ENCODE results near the gene SPTBN4. TPM values are rescaled to one million over a fixed set of nuclear protein-coding genes. Genes with fewer than 3 reads are reported as not detected.

The SPTBN4 gene
- under 1 TPM; 0.39 to 0.40 TPM for total RNA-seq

DNA sequence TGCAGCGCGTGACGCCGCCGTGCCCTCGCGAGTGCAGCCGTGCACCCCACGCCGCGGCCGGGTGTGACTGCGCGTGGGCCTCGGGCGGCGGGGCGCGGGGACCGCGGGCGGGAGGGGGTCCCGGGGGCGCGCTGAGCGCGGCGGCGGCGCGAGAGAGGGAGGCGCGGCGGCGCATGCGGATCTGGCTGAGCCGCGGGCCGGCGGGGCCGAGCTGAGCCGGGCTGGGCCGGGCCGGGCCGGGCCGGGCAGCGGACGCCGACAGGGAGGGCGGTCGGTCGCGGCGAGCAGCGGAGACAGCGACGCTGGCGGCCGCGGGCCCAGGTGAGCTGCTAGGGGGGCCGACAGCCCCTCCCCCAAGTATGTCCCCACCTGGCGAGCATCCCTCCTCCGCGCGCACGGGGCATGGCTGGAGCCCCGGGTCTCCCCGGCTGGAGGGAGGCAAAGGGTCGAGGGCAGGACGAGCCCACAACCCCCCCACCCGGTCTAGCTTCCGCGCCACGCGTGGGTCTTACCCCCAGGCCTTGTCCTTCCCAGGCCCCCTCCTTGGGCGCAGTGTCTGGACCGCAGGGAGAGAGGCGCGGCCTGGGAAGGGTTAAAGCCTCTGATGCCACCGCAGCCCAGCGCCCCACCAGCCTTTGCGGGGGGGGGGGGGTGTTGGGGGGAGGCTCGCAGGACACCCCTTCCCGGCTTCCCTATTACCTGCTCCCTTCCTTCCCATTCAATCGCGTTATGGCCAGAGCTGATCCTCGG lies at the start of gene SPTBN4:
Gene SPTBN4 (plus strand): TSS at position 17 of the 750 bp plus-strand sequence. CDS start 5,621 bp downstream, outside the sequence.
- Mint-ChIP-seq H3K27me3 (peaks cover 21% of the 10 kb centered on the region), H3K4me1 (peaks cover 22% of the 10 kb centered on the region), H3K9me3 (no peaks in the 10 kb centered on the region)

DNA sequence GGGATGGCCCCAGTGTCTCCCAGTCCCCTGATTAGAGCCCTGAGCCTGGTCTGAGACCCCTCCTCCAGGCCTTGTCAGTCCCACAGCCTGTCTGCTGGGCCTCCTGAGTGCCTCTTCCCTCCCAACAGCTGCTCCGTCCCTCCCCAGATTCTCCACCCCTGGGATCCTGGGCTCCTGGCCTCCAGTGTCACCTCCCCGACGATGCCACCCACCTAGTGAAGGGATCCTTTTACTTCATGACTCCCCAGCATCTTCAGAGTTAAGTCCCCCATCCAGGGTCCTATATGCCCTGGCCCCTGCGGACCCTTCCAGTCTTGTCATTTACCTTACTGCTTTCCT lies 49.2 kb upstream of the SPTBN4 start:
- POLR2A ChIA-PET = interaction anchor here (3.1 kb wide), 1 partner anchor 14 kb away, joined by 12 read pairs; no protein-coding TSS in a partner anchor
- H3K4me3 Mint-ChIP-seq = no peak overlapping the region
- H3K36me3 Mint-ChIP-seq = no peaks in the 10 kb centered on the region

More for the DNA sequence above, at the start of gene SPTBN4:
- Mint-ChIP-seq H3K27ac (peak within 1 kb of the TSS; percentile 28), H3K4me3 (peak within 1 kb of the TSS; percentile 73), H3K36me3 (no peaks in the 10 kb centered on the region)
- no peak for ATAC-seq (ENCODE audit: low read depth)
- POLR2A ChIA-PET = no interaction called here
- DNase-seq = peak; percentile 45

DNA sequence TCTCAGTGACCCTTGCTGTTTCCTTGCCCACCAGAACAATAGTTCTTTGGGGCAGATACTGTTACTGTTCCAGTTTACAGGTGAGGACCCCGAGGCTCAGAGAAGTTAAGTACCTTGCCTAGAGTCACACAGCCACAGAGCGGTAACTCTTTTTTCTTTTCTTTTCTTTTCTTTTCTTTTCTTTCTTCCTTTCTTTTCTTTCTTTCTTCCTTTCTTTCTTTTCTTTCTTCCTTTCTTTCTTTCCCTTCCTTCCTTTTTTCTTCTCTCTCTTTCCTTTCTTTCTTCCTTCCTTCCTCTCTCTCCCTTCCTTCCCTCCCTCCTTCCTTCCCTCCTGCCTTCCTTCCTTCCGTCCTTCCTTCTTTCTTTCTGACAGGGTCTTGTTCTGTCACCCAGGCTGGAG lies 48.8 kb upstream of the SPTBN4 start:
- peak overlapping the region; percentile 27 for H3K27ac Mint-ChIP-seq
- POLR2A ChIA-PET = interaction anchor here (3.1 kb wide), 1 partner anchor 15 kb away, joined by 12 read pairs; no protein-coding TSS in a partner anchor

More for the DNA sequence above, 49.2 kb upstream of the SPTBN4 start:
- no peaks in the 10 kb centered on the region for H3K9me3 Mint-ChIP-seq
- H3K27ac Mint-ChIP-seq = peak overlapping the region; percentile 27
- H3K4me1 Mint-ChIP-seq = peaks cover 37% of the 10 kb centered on the region
- DNase-seq (no peak), ATAC-seq (ENCODE audit: low read depth) (no peak)
- peaks cover 2% of the 10 kb centered on the region for H3K27me3 Mint-ChIP-seq

GRCh38 chr19:40419066-40419612 lies 47.7 kb upstream of the SPTBN4 start:
- peaks cover 32% of the 10 kb centered on the region for H3K4me1 Mint-ChIP-seq
- peak overlapping the region; percentile 54 for H3K27ac Mint-ChIP-seq
- H3K4me3 Mint-ChIP-seq = no peak overlapping the region

More for the DNA sequence above, 48.8 kb upstream of the SPTBN4 start:
- Mint-ChIP-seq H3K27me3 (peaks cover 2% of the 10 kb centered on the region), H3K4me1 (peaks cover 37% of the 10 kb centered on the region), H3K9me3 (no peaks in the 10 kb centered on the region), H3K36me3 (no peaks in the 10 kb centered on the region), H3K4me3 (no peak overlapping the region)
- no peak for DNase-seq
- no peak for ATAC-seq (ENCODE audit: low read depth)

DNA sequence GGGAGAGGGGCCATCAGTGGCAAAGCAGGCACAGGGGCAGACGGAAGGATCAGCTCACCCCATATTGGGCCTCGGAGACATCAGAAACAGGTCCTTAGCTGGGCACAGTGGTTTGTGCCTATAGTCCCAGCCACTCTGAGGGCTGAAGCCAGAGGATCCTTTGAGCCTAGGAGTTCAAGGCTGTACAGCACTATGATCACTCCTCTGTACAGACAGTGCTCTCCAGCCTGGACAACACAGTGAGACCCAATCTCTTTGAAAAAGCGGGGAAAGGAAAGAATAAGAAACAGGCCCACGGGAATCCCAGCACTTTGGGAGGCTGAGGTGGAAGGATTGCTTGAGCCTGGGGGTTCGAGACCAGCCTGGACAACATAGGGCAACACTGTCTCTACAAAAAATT lies 47.0 kb upstream of the SPTBN4 start:
- peak overlapping the region; percentile 44 for H3K4me3 Mint-ChIP-seq
- no peaks in the 10 kb centered on the region for H3K9me3 Mint-ChIP-seq
- H3K4me1 Mint-ChIP-seq = peaks cover 36% of the 10 kb centered on the region
- no peak overlapping the region for H3K27ac Mint-ChIP-seq
- ATAC-seq (ENCODE audit: low read depth) (no peak), DNase-seq (no peak)
- H3K36me3 Mint-ChIP-seq = peaks cover 1% of the 10 kb centered on the region
- POLR2A ChIA-PET = interaction anchor here (0.9 to 3.8 kb wide), 7 partner anchors 10 to 114 kb away, joined by 3 to 35 read pairs (median 9); partner anchors contain the start of genes BLVRB, C19orf47, PLD3 and SERTAD3
- H3K27me3 Mint-ChIP-seq = peaks cover 2% of the 10 kb centered on the region

More at GRCh38 chr19:40419066-40419612, 47.7 kb upstream of the SPTBN4 start:
- no peaks in the 10 kb centered on the region for H3K9me3 Mint-ChIP-seq
- no peak for ATAC-seq (ENCODE audit: low read depth)
- peaks cover 2% of the 10 kb centered on the region for H3K27me3 Mint-ChIP-seq
- POLR2A ChIA-PET = interaction anchor here (3.8 kb wide), 1 partner anchor 24 kb away, joined by 35 read pairs; the partner anchor contains the start of gene SERTAD3
- DNase-seq = no peak
- no peaks in the 10 kb centered on the region for H3K36me3 Mint-ChIP-seq

- peaks cover 34% of the 10 kb centered on the region for H3K4me1 Mint-ChIP-seq
- H3K27me3 Mint-ChIP-seq = peaks cover 2% of the 10 kb centered on the region
- POLR2A ChIA-PET = interaction anchor here (0.7 to 3.8 kb wide), 16 partner anchors 8 to 115 kb away, joined by 3 to 35 read pairs (median 5); partner anchors contain the start of genes BLVRB, C19orf47, PLD3 and SERTAD3
- H3K36me3 Mint-ChIP-seq = peaks cover 1% of the 10 kb centered on the region
- no peaks in the 10 kb centered on the region for H3K9me3 Mint-ChIP-seq
- H3K4me3 Mint-ChIP-seq = peak overlapping the region; percentile 80
- no peak for ATAC-seq (ENCODE audit: low read depth)
- H3K27ac Mint-ChIP-seq = peak overlapping the region; percentile 92
- no peak for DNase-seq
These were observed 46.4 kb upstream of the SPTBN4 start for GRCh38 chr19:40420451-40420765.

DNA sequence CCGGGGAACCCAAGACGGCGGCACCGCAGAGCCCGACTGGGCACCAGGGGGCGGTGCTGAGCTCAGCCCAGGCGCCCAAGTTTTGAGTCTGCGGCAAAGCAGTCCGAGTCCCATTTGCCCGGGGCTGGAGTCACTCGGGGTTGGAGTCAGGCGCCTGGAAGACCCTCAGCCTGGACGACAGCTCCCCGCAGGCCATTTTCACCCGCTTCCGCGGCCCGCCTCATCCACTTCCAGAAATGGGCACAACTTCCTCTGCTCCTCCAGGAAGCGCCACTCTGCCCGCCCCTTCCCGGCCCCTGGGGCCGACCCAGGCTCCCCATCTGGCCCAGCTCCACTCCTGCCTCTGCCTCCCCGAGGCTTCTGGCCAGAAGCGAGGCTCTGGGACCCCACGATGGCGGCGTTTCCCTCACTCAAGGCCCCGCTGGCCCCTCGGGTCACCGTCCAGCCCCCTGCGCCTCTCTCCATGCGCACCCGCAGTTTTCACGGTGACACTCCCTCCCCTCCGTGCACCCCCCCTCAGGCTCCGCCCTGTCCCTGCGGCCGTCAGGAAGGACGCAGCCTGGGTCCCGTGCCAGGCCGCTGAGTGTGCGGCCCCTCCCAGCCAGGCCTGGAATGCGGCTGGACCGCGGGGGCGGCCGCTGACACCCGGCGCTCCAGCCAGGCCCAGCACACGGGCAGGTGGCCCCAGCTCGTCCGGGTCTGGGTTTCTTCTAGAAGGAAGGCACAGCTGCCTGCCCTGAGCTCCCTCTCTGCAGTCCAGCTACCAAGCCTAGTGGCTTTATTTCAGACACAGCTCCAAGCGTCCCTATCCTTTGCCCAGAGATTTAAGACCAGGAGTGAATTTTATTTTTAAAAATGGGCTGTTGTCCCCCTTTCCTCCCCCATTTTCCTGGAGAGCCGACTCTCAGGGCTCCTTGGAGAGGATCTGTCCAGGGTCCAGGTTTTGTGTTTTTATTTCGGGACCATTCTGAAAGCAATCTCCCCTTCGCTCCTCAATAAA lies 45.7 kb upstream of the SPTBN4 start:
- POLR2A ChIA-PET = interaction anchor here (0.6 to 3.8 kb wide), 18 partner anchors 9 to 332 kb away, joined by 3 to 35 read pairs (median 5); partner anchors contain the start of genes BLVRB, C19orf47, PLD3 and SERTAD3
- Mint-ChIP-seq H3K9me3 (no peaks in the 10 kb centered on the region), H3K27ac (peak overlapping the region; percentile 92), H3K4me3 (peak overlapping the region; percentile 80), H3K4me1 (peaks cover 33% of the 10 kb centered on the region), H3K27me3 (peaks cover 2% of the 10 kb centered on the region), H3K36me3 (peaks cover 1% of the 10 kb centered on the region)
- ATAC-seq (ENCODE audit: low read depth) (peak; percentile 38), DNase-seq (peak; percentile 86)

- Mint-ChIP-seq H3K4me1 (peaks cover 31% of the 10 kb centered on the region), H3K36me3 (peaks cover 1% of the 10 kb centered on the region), H3K27me3 (peaks cover 2% of the 10 kb centered on the region)
These were observed 44.6 kb upstream of the SPTBN4 start for GRCh38 chr19:40421993-40422747.

GRCh38 chr19:40422748-40423566 lies 43.8 kb upstream of the SPTBN4 start:
- peak overlapping the region; percentile 92 for H3K27ac Mint-ChIP-seq
- peak overlapping the region; percentile 30 for H3K4me3 Mint-ChIP-seq
- ATAC-seq (ENCODE audit: low read depth) (no peak), DNase-seq (no peak)
- H3K4me1 Mint-ChIP-seq = peaks cover 24% of the 10 kb centered on the region
- POLR2A ChIA-PET = interaction anchor here (0.6 kb wide), 1 partner anchor 22 kb away, joined by 3 read pairs; no protein-coding TSS in a partner anchor
- peaks cover 1% of the 10 kb centered on the region for H3K36me3 Mint-ChIP-seq
- no peaks in the 10 kb centered on the region for H3K9me3 Mint-ChIP-seq
- H3K27me3 Mint-ChIP-seq = peaks cover 2% of the 10 kb centered on the region

More at GRCh38 chr19:40421993-40422747, 44.6 kb upstream of the SPTBN4 start:
- POLR2A ChIA-PET = interaction anchor here (0.6 to 3.8 kb wide), 4 partner anchors 11 to 54 kb away, joined by 3 to 35 read pairs (median 6); partner anchors contain the start of gene SERTAD3
- Mint-ChIP-seq H3K27ac (peak overlapping the region; percentile 92), H3K9me3 (no peaks in the 10 kb centered on the region), H3K4me3 (peak overlapping the region; percentile 80)
- ATAC-seq (ENCODE audit: low read depth) (no peak), DNase-seq (no peak)

GRCh38 chr19:40423938-40424337 lies 42.9 kb upstream of the SPTBN4 start:
- POLR2A ChIA-PET = interaction anchor here (0.6 to 1.4 kb wide), 4 partner anchors 10 to 108 kb away, joined by 3 to 5 read pairs (median 3); partner anchors contain the start of gene PRX
- DNase-seq (no peak), ATAC-seq (ENCODE audit: low read depth) (no peak)
- Mint-ChIP-seq H3K36me3 (peaks cover 1% of the 10 kb centered on the region), H3K4me1 (peaks cover 24% of the 10 kb centered on the region), H3K4me3 (peak overlapping the region; percentile 41), H3K27ac (peak overlapping the region; percentile 50), H3K9me3 (no peaks in the 10 kb centered on the region), H3K27me3 (no peaks in the 10 kb centered on the region)

- Mint-ChIP-seq H3K36me3 (peaks cover 1% of the 10 kb centered on the region), H3K4me1 (peaks cover 23% of the 10 kb centered on the region), H3K9me3 (no peaks in the 10 kb centered on the region), H3K27ac (peak overlapping the region; percentile 92), H3K4me3 (peak overlapping the region; percentile 88), H3K27me3 (no peaks in the 10 kb centered on the region)
- DNase-seq = peak; percentile 48
- ATAC-seq (ENCODE audit: low read depth) = no peak
- POLR2A ChIA-PET = interaction anchor here (0.7 to 1.4 kb wide), 4 partner anchors 11 to 21 kb away, joined by 3 to 5 read pairs (median 3); partner anchors contain the start of gene PRX
These were observed 42.0 kb upstream of the SPTBN4 start for GRCh38 chr19:40424637-40425449.

Measured in activated naive CD8-positive, alpha-beta T cell treated with anti-CD3 and anti-CD28 coated beads, Interleukin-2, amount 10 ng/mL, durations not matched to agents 7 days and 5 days (primary cell).